Body of pancreas (tissue), 4 donors: ENCODE results near the gene OR56A4. TPM values are rescaled to one million over a fixed set of nuclear protein-coding genes. Genes with fewer than 3 reads are reported as not detected.

Experiments
- ATAC-seq: fragments of 150-250 bp; one replicate; pipeline ENCODE4 v1.9.1; 2016
- DNase-seq, 4 donors: peaks; one replicate each; pipeline ENCODE4 v3.0.0-alpha.2; 2019
- H3K27ac ChIP-seq, 4 donors: fragments of 200-600 bp; sonication (generic); 1 replicate in 3 of 4; 2 replicates in 1 of 4; pipeline versions ENCODE4 v1.5.1 to v1.6.1; 2016 to 2019; ENCODE audit warnings: mild to moderate bottlenecking in 1 of 4, mixed read lengths in 1 of 4, moderate library complexity in 1 of 4
- H3K27me3 ChIP-seq, 2 donors: fragments of 200-600 bp; sonication (generic); one replicate each; pipeline ENCODE4 v1.6.0; 2016; ENCODE audit warnings: mild to moderate bottlenecking in 1 of 2
- H3K36me3 ChIP-seq, 2 donors: fragments of 200-600 bp; sonication (generic); replicated peaks in 1 of 2; 2 replicates each; pipeline ENCODE4 v1.5.1; 2016; ENCODE audit warnings: low read depth in 2 of 2; ENCODE audit not compliant: insufficient read depth in 1 of 2
- H3K4me1 ChIP-seq: fragments of 200-600 bp; sonication (generic); one replicate; pipeline ENCODE4 v1.6.0; 2016
- H3K4me3 ChIP-seq, 2 donors: fragments of 200-600 bp; sonication (generic); 1 replicate in 1 of 2; 2 replicates in 1 of 2; pipeline ENCODE4 v1.5.1; 2016 to 2019
- H3K9me3 ChIP-seq, 3 donors: fragments of 200-600 bp; sonication (generic); 1 replicate in 2 of 3; 2 replicates in 1 of 3; pipeline ENCODE4 v1.5.1; 2016
- CTCF ChIP-seq, 7 experiments: fragments of 450-650 bp in 4 of 7; fragments of 200-600 bp in 3 of 7; sonication (generic) in 3 of 7; IDR thresholded peaks; one replicate each; pipeline ENCODE4 v1.5.1; 2016 to 2019; ENCODE audit warnings: antibody characterized with exemption in 7 of 7
- POLR2A ChIP-seq, 3 donors: fragments of 450-650 bp; IDR thresholded peaks; one replicate each; pipeline ENCODE4 v1.6.1; 2016; ENCODE audit warnings: antibody characterized with exemption in 3 of 3, mild to moderate bottlenecking in 2 of 3
- WGBS, 2 donors: methylation state at CpG; one replicate each; pipeline ENCODE4 v1.1.5; 2017; 5-methylcytosine and 5-hydroxymethylcytosine counted together
- intact Hi-C: fragments of 100-400 bp; cut with DNase I; formaldehyde crosslinking; loops from one replicate; pipeline ENCODE4 v1.15.1; 2023
- total RNA-seq, 2 donors: library from RNA; depleted of rRNA; stranded (reverse); fragments of >200 nt; gene quantifications; one replicate each; pipeline ENCODE4 v1.1.0, GENCODE V29; 2016

OR56A4 gene
- total RNA-seq, 2 donors from 2014 or later: not detected

- Histone ChIP-seq H3K27ac (no peak overlapping the region), H3K36me3 (no peaks in the 10 kb centered on the region), H3K4me1 (no peaks in the 10 kb centered on the region), H3K27me3 (no peaks in the 10 kb centered on the region), H3K9me3 (no peaks in the 10 kb centered on the region), H3K4me3 (no peak overlapping the region)
- TF ChIP-seq POLR2A (IDR thresholded peaks at IDR 0.05) (no peak), CTCF (IDR thresholded peaks at IDR 0.05) (no peak)
- intact Hi-C loops: loop anchor here (10.0 kb wide), 1 partner anchor 337 kb away; no protein-coding TSS in a partner anchor
- DNase-seq: no peak
- 89 to 94% methylated on average over 1 of the region's 1 CpG for WGBS, 2 donors
- no peak for ATAC-seq
Observed at GRCh38 chr11:6027501-6027900, 20.8 kb upstream of the OR56A4 start.

GRCh38 chr11:6025056-6025455 is 18.3 kb upstream of the OR56A4 start:
- intact Hi-C loops: loop anchor here (10.0 kb wide), 1 partner anchor 340 kb away; no protein-coding TSS in a partner anchor

GRCh38 chr11:6022956-6023355 is 16.2 kb upstream of the OR56A4 start:
- TF ChIP-seq POLR2A (IDR thresholded peaks at IDR 0.05) (no peak), CTCF (IDR thresholded peaks at IDR 0.05) (peak; percentile 30 to 72 (median 57))
- DNase-seq: peak in 2 of 4 donors; percentile 9 to 58
- Histone ChIP-seq H3K36me3 (no peaks in the 10 kb centered on the region), H3K27ac (no peak overlapping the region), H3K4me1 (no peaks in the 10 kb centered on the region), H3K4me3 (no peak overlapping the region), H3K27me3 (no peaks in the 10 kb centered on the region), H3K9me3 (no peaks in the 10 kb centered on the region)
- intact Hi-C loops: loop anchor here (10.0 kb wide), 1 partner anchor 342 kb away; no protein-coding TSS in a partner anchor
- WGBS, 2 donors: 0 to 2% methylated on average over 4 of the region's 4 CpGs
- peak; percentile 70 for ATAC-seq

More at GRCh38 chr11:6025056-6025455, 18.3 kb upstream of the OR56A4 start:
- DNase-seq (no peak), ATAC-seq (no peak)
- Histone ChIP-seq H3K36me3 (no peaks in the 10 kb centered on the region), H3K27ac (no peak overlapping the region), H3K4me1 (no peaks in the 10 kb centered on the region), H3K9me3 (no peaks in the 10 kb centered on the region), H3K4me3 (no peak overlapping the region), H3K27me3 (no peaks in the 10 kb centered on the region)
- TF ChIP-seq CTCF (IDR thresholded peaks at IDR 0.05) (no peak), POLR2A (IDR thresholded peaks at IDR 0.05) (no peak)
- WGBS, 2 donors: 37 to 52% methylated on average over 2 of the region's 2 CpGs

- 66% methylated on average over 3 of the region's 3 CpGs; no CpG with 5 or more reads in 1 of the 2 donors for WGBS, 2 donors
- no peak for TF ChIP-seq POLR2A (IDR thresholded peaks at IDR 0.05)
- no peak for TF ChIP-seq CTCF (IDR thresholded peaks at IDR 0.05)
- Histone ChIP-seq H3K4me1 (no peaks in the 10 kb centered on the region), H3K4me3 (no peak overlapping the region), H3K27me3 (no peaks in the 10 kb centered on the region), H3K36me3 (no peaks in the 10 kb centered on the region), H3K9me3 (no peaks in the 10 kb centered on the region), H3K27ac (no peak overlapping the region)
- DNase-seq (no peak), ATAC-seq (no peak)
- intact Hi-C loops: no loop called here
Observed at GRCh38 chr11:6013042-6013441, 6.3 kb upstream of the OR56A4 start.

- intact Hi-C loops: no loop called here
- no peaks in the 10 kb centered on the region for H3K4me1 ChIP-seq
- H3K4me3 ChIP-seq: no peak overlapping the region
- no peaks in the 10 kb centered on the region for H3K36me3 ChIP-seq
- H3K9me3 ChIP-seq: no peaks in the 10 kb centered on the region
- TF ChIP-seq CTCF (IDR thresholded peaks at IDR 0.05) (no peak), POLR2A (IDR thresholded peaks at IDR 0.05) (no peak)
- no peak overlapping the region for H3K27ac ChIP-seq
- DNase-seq (no peak), ATAC-seq (no peak)
- 69 to 74% methylated on average over 4 of the region's 4 CpGs for WGBS, 2 donors
- H3K27me3 ChIP-seq: no peaks in the 10 kb centered on the region
Observed at GRCh38 chr11:6012035-6012668, 5.4 kb upstream of the OR56A4 start.
